Spleen (tissue), 7 donors: ENCODE results near the gene PNKD.
A peak's percentile ranks its signal among the peaks of the same experiment; 100 is the strongest.

Experiments used
- CTCF ChIP-seq, 11 experiments: fragments of 200-600 bp in 7 of 11; fragments of 450-650 bp in 4 of 11; sonication (generic) in 4 of 11; IDR thresholded peaks in 8 of 11; conservative IDR thresholded peaks in 3 of 11; 1 replicate in 7 of 11; 2 replicates in 4 of 11; pipeline versions ENCODE4 v1.4.0 to v1.8.0; 2016 to 2021; ENCODE audit warnings: antibody characterized with exemption in 11 of 11, inconsistent platforms in 4 of 11, mild to moderate bottlenecking in 1 of 11
- POLR2A ChIP-seq, 3 donors: fragments of 450-650 bp; IDR thresholded peaks; one replicate each; pipeline ENCODE4 v1.5.1; 2017; ENCODE audit warnings: antibody characterized with exemption in 3 of 3, mild to moderate bottlenecking in 1 of 3
- POLR2AphosphoS5 ChIP-seq, 3 donors: sonication (generic); formaldehyde crosslinking; IDR thresholded peaks; one replicate each; pipeline ENCODE4 v1.5.1; 2017; ENCODE audit warnings: antibody characterized with exemption in 3 of 3
- donor health status: DM: no; HTN: no; CAD: no; lungs with moderate emphysema.
- donor health status: DM: no; HTN: no; CAD: no.
- donor health status: DM: no; HTN: no; CAD: no.

GRCh38 chr2:218269900-218270720 is at the start of gene PNKD, which contains the start of gene AAMP:
- TF ChIP-seq CTCF (IDR thresholded peaks at IDR 0.05 in 8 of 11, conservative IDR thresholded peaks at IDR 0.05 in 3 of 11) (peak in 6 of 11 experiments; percentile 30 to 66 (median 52)), POLR2A (IDR thresholded peaks at IDR 0.05) (peak in 2 of 3 donors; percentile 6 to 48), POLR2AphosphoS5 (IDR thresholded peaks at IDR 0.05) (peak; percentile 91 to 94 (median 93))
